ENCODE results near the gene NLGN3.

Gene NLGN3

GRCh38 chrX:71103110-71103983 lies 41.3 kb upstream of the NLGN3 start:
- Histone ChIP-seq H3K4me3 (ENCODE audit: low read length) (peak overlapping the region; percentile 42), H3K27ac (ENCODE audit: low read length) (no peak overlapping the region), H3K27me3 (ENCODE audit: control insufficient read depth, insufficient read depth, low read length) (no peaks in the 10 kb centered on the region), H3K9ac (ENCODE audit: low read length) (peak overlapping the region; percentile 37), H3K9me3 (ENCODE audit: control insufficient read depth, low read depth, low read length) (peaks cover 4% of the 10 kb centered on the region), H3K36me3 (ENCODE audit: control insufficient read depth, low read depth, low read length) (no peaks in the 10 kb centered on the region), H3K4me1 (ENCODE audit: control insufficient read depth, low read depth, low read length) (peaks cover 7% of the 10 kb centered on the region)

DNA sequence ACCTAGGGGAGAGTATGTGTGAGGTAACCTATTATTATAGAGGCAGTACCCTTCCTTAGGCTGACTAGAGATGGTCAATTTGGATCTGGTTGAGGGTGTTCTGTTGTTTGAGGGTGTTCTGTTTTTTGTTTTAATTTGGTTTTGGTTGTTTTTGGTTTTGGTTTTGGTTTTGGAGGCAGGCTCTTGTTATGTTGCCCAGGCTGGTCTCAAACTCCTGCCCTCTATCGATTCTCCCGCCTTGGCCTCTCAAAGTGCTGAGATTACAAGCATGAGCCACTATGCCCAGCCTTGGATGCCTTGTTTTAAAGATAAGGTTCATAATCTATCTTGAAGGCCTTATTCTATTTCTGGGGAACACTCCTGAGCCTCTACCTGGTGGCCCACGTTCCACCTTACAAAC lies 39.0 kb upstream of the NLGN3 start:
- H3K4me3 ChIP-seq (ENCODE audit: low read length): no peak overlapping the region
- no peaks in the 10 kb centered on the region for H3K36me3 ChIP-seq (ENCODE audit: control insufficient read depth, low read depth, low read length)
- no peak overlapping the region for H3K27ac ChIP-seq (ENCODE audit: low read length)
- peaks cover 12% of the 10 kb centered on the region for H3K9me3 ChIP-seq (ENCODE audit: control insufficient read depth, low read depth, low read length)
- no peak overlapping the region for H3K9ac ChIP-seq (ENCODE audit: low read length)
- peaks cover 3% of the 10 kb centered on the region for H3K4me1 ChIP-seq (ENCODE audit: control insufficient read depth, low read depth, low read length)
- H3K27me3 ChIP-seq (ENCODE audit: control insufficient read depth, insufficient read depth, low read length): no peaks in the 10 kb centered on the region

DNA sequence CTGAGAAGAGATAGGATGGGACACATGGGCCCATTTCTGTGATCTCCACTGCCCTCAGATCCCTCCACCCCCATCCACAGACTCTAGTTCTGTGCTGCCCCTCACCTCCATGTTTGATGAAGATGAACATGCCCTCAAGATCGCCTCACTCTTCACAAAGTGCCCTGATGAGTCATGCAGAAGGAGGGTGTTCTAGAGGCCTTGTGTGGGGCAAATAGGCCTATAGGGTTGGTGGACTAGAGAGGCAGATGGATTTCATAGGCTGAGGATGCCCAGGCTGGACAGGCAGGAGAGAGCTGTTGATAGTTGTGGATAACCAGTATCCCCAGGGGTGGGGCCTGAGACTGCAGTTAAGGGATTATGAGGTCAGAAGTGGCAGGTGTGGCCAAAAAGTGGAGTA lies 38.2 kb upstream of the NLGN3 start, which contains the start of gene CXorf65:
CXorf65 (minus strand) TSS at position 314 of the 400 bp plus-strand sequence; CDS start at position 130, 184 bp downstream.
- no peaks in the 10 kb centered on the region for H3K36me3 ChIP-seq (ENCODE audit: control insufficient read depth, low read depth, low read length)
- peaks cover 3% of the 10 kb centered on the region for H3K4me1 ChIP-seq (ENCODE audit: control insufficient read depth, low read depth, low read length)
- no peaks in the 10 kb centered on the region for H3K27me3 ChIP-seq (ENCODE audit: control insufficient read depth, insufficient read depth, low read length)
- H3K27ac ChIP-seq (ENCODE audit: low read length): no peak within 1 kb of the TSS
- no peak within 1 kb of the TSS for H3K4me3 ChIP-seq (ENCODE audit: low read length)
- H3K9me3 ChIP-seq (ENCODE audit: control insufficient read depth, low read depth, low read length): peaks cover 12% of the 10 kb centered on the region
- no peak within 1 kb of the TSS for H3K9ac ChIP-seq (ENCODE audit: low read length)

- Histone ChIP-seq H3K4me1 (ENCODE audit: control insufficient read depth, low read depth, low read length) (peaks cover 3% of the 10 kb centered on the region), H3K9me3 (ENCODE audit: control insufficient read depth, low read depth, low read length) (peaks cover 12% of the 10 kb centered on the region), H3K9ac (ENCODE audit: low read length) (no peak overlapping the region), H3K27me3 (ENCODE audit: control insufficient read depth, insufficient read depth, low read length) (no peaks in the 10 kb centered on the region), H3K4me3 (ENCODE audit: low read length) (no peak overlapping the region), H3K36me3 (ENCODE audit: control insufficient read depth, low read depth, low read length) (no peaks in the 10 kb centered on the region), H3K27ac (ENCODE audit: low read length) (no peak overlapping the region)
These were observed 37.4 kb upstream of the NLGN3 start for GRCh38 chrX:71107245-71107644.

- Histone ChIP-seq H3K27ac (ENCODE audit: low read length) (no peak overlapping the region), H3K4me1 (ENCODE audit: control insufficient read depth, low read depth, low read length) (peaks cover 3% of the 10 kb centered on the region), H3K9me3 (ENCODE audit: control insufficient read depth, low read depth, low read length) (peaks cover 12% of the 10 kb centered on the region), H3K9ac (ENCODE audit: low read length) (no peak overlapping the region), H3K4me3 (ENCODE audit: low read length) (no peak overlapping the region), H3K36me3 (ENCODE audit: control insufficient read depth, low read depth, low read length) (no peaks in the 10 kb centered on the region), H3K27me3 (ENCODE audit: control insufficient read depth, insufficient read depth, low read length) (no peaks in the 10 kb centered on the region)
These were observed 36.8 kb upstream of the NLGN3 start for GRCh38 chrX:71107762-71108360.

DNA sequence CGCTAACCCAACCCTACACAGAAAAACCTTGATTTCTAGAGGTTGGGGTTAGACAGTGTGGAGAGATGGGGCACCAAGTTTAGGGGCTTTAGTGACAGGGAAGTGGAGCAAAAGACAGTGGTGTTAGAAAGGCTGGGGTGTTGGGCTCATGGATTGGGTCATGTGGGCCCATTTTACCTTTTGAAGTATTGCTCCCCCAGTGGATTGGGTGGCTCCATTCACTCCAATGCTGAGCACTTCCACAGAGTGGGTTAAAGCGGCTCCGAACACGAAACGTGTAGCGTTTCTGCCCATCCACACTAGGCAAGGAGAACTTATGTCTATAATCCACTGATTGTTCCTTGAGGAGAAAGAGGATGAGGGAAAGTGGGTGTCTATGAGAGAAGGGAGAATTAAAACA lies 35.6 kb upstream of the NLGN3 start:
- no peak overlapping the region for H3K9ac ChIP-seq (ENCODE audit: low read length)
- H3K9me3 ChIP-seq (ENCODE audit: control insufficient read depth, low read depth, low read length): peaks cover 12% of the 10 kb centered on the region
- H3K4me1 ChIP-seq (ENCODE audit: control insufficient read depth, low read depth, low read length): no peaks in the 10 kb centered on the region
- H3K27ac ChIP-seq (ENCODE audit: low read length): no peak overlapping the region
- H3K36me3 ChIP-seq (ENCODE audit: control insufficient read depth, low read depth, low read length): no peaks in the 10 kb centered on the region
- no peak overlapping the region for H3K4me3 ChIP-seq (ENCODE audit: low read length)
- H3K27me3 ChIP-seq (ENCODE audit: control insufficient read depth, insufficient read depth, low read length): no peaks in the 10 kb centered on the region

GRCh38 chrX:71111141-71111843 lies 33.3 kb upstream of the NLGN3 start, which contains the start of gene IL2RG:
TSS of gene IL2RG (minus strand) at chrX:71111577. CDS start at chrX:71111539, 38 bp downstream.
- H3K27ac ChIP-seq (ENCODE audit: low read length): no peak within 1 kb of the TSS

GRCh38 chrX:71111921-71112431 lies 32.7 kb upstream of the NLGN3 start:
- Histone ChIP-seq H3K36me3 (ENCODE audit: control insufficient read depth, low read depth, low read length) (no peaks in the 10 kb centered on the region), H3K9ac (ENCODE audit: low read length) (no peak overlapping the region), H3K27me3 (ENCODE audit: control insufficient read depth, insufficient read depth, low read length) (no peaks in the 10 kb centered on the region), H3K27ac (ENCODE audit: low read length) (no peak overlapping the region), H3K9me3 (ENCODE audit: control insufficient read depth, low read depth, low read length) (peaks cover 12% of the 10 kb centered on the region), H3K4me1 (ENCODE audit: control insufficient read depth, low read depth, low read length) (no peaks in the 10 kb centered on the region), H3K4me3 (ENCODE audit: low read length) (no peak overlapping the region)

More at GRCh38 chrX:71111141-71111843, 33.3 kb upstream of the NLGN3 start, which contains the start of gene IL2RG:
- Histone ChIP-seq H3K36me3 (ENCODE audit: control insufficient read depth, low read depth, low read length) (no peaks in the 10 kb centered on the region), H3K9me3 (ENCODE audit: control insufficient read depth, low read depth, low read length) (peaks cover 12% of the 10 kb centered on the region), H3K4me3 (ENCODE audit: low read length) (no peak within 1 kb of the TSS), H3K9ac (ENCODE audit: low read length) (no peak within 1 kb of the TSS), H3K4me1 (ENCODE audit: control insufficient read depth, low read depth, low read length) (no peaks in the 10 kb centered on the region), H3K27me3 (ENCODE audit: control insufficient read depth, insufficient read depth, low read length) (no peaks in the 10 kb centered on the region)

- Histone ChIP-seq H3K4me3 (ENCODE audit: low read length) (peak overlapping the region; percentile 71), H3K27ac (ENCODE audit: low read length) (no peak overlapping the region), H3K27me3 (ENCODE audit: control insufficient read depth, insufficient read depth, low read length) (no peaks in the 10 kb centered on the region)
These were observed 27.3 kb upstream of the NLGN3 start for GRCh38 chrX:71117358-71117757.

DNA sequence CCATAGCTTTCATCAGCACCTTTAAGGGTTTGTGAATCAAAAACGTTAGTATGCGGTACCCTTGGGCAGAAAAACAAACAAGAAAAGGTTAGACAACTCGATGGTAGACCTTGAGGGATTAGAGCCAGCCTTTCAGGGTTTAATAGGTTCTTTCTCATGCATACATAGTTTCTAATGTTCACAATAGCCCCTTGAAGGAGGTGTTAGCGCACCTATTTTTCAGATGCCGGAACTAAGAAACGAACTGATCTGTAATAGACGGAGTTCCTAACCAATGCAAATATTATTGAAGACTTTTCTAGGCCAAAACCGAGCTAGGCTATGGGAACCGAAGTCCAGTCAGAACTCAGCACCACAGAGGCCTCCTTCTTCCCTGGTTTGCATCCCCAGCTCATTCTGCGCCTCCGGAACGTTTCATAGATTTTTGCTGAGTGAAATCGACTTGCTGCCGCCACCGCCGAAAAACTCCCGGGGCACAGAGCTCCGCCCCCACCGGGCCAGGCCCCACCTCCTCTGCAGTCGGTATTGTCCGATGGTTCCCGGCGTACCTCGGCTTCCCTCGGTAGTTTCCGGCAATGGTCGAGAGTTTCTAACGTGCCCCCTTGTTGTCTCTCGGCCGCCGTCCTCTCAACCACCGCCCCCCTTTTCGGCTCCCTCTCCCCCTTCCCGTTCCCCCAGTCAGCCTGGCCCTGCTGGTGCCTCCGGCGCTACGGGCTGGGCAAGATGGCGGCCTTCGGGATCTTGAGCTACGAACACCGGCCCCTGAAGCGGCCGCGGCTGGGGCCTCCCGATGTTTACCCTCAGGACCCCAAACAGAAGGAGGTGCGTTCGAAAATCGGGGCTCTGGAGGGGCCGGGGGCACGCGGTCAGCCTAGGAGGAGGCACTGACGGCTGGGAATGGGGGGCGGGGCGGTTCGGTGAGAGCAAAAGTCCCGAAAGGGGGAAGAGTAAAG lies 26.3 kb upstream of the NLGN3 start, which contains the start of gene MED12:
MED12 (plus strand) TSS at position 565 of the 953 bp plus-strand sequence; CDS start at position 724, 159 bp downstream.
- Histone ChIP-seq H3K4me1 (ENCODE audit: control insufficient read depth, low read depth, low read length) (no peaks in the 10 kb centered on the region), H3K27me3 (ENCODE audit: control insufficient read depth, insufficient read depth, low read length) (no peaks in the 10 kb centered on the region), H3K27ac (ENCODE audit: low read length) (no peak within 1 kb of the TSS), H3K36me3 (ENCODE audit: control insufficient read depth, low read depth, low read length) (peaks cover 17% of the 10 kb centered on the region), H3K4me3 (ENCODE audit: low read length) (peak within 1 kb of the TSS; percentile 71), H3K9ac (ENCODE audit: low read length) (peak within 1 kb of the TSS; percentile 36), H3K9me3 (ENCODE audit: control insufficient read depth, low read depth, low read length) (no peaks in the 10 kb centered on the region)

More at GRCh38 chrX:71117358-71117757, 27.3 kb upstream of the NLGN3 start:
- Histone ChIP-seq H3K9ac (ENCODE audit: low read length) (no peak overlapping the region), H3K9me3 (ENCODE audit: control insufficient read depth, low read depth, low read length) (no peaks in the 10 kb centered on the region), H3K4me1 (ENCODE audit: control insufficient read depth, low read depth, low read length) (no peaks in the 10 kb centered on the region), H3K36me3 (ENCODE audit: control insufficient read depth, low read depth, low read length) (peaks cover 9% of the 10 kb centered on the region)
